SH-SY5Y (cell line): ENCODE data around the gene C2CD4C.

Experiments used
- GATA2 ChIP-seq: IDR thresholded peaks from 2 replicates; pipeline ENCODE4 v1.6.1; 2011; ENCODE audit warnings: mild to moderate bottlenecking, low read depth, low read length
- GATA3 ChIP-seq: IDR thresholded peaks from 2 replicates; pipeline ENCODE4 v1.6.1; 2011; ENCODE audit warnings: low read depth, mild to moderate bottlenecking, low read length, moderate library complexity

Gene C2CD4C

GRCh38 chr19:410243-410781, 1.4 kb upstream of the C2CD4C start:
- TF ChIP-seq GATA2 (no peak), GATA3 (no peak)

- no peak for TF ChIP-seq GATA2
- no peak for TF ChIP-seq GATA3
These were observed 732 bp upstream of the C2CD4C start for GRCh38 chr19:409516-410242.

DNA sequence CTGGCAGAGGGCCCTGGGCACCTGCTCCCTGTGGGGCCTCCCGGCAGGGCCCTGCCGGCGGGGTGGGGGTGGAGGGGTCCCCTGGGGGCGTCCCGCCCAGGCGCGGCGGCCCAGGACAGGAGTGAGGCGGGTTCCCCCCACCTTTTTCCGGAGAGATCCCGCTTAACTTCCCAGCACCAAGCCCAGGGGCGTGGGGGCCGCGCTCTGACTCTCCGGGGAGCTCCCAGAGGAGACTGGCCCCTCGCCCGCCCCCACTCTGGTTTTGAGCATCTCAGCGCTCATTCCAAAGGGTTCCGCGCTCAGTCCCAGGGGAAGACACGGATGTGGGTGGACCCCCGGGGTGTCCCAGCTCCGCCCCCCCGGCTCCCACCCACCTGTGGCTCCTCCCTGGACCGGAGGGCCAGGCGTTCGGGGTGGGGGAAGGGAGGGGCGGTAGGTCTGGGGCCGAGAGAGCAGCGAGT, 476 bp downstream of the C2CD4C start:
- TF ChIP-seq GATA2 (no peak), GATA3 (no peak)

DNA sequence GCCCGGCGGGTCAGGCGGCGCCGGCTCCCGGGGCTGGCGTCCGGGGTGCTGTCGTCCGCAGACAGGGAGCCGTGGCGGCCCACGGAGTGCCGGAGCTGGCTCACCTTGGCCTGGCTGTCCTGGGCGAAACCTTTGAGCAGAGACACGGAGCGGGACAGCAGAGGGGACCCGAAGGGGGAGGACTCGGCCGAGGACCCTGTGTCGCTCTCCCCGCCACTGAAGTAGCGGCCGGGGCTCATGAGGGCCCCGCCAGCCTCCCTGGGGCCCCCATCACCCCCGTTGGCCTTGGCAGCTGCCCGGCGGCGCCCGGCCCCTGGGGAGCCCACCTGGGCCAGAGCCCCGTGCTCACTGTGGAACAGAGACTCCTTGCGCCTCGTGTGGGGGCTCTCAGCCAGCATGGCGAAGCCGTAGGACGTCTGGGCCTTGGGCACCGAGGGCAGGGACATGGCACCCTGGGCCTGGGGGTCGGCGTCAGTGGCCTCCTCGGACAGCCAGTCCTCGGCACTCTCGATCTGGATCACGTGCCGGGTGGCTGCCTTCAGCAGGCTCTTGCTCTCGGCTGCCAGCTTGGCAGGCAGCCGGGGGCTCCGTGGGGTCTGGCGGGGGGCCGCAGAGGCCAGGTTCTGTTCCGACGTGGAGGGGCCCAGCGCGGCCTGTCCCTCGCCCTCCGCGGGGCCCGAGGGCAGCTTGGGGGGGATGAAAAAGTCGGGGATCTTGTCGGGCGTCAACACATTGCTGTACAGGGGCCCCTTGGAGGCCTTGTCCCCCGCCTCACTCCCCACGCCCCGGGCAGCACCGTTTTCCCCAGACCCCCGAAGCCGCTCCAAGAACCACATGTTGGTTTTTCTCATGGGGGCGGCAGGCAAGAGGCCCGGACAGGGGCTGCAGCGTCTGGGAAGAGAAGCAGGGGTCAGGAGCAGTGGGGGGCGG, 1.2 kb downstream of the C2CD4C start:
- TF ChIP-seq GATA3 (no peak), GATA2 (no peak)

- TF ChIP-seq GATA2 (no peak), GATA3 (no peak)
These were observed 1.9 kb downstream of the C2CD4C start for GRCh38 chr19:406971-407510.

DNA sequence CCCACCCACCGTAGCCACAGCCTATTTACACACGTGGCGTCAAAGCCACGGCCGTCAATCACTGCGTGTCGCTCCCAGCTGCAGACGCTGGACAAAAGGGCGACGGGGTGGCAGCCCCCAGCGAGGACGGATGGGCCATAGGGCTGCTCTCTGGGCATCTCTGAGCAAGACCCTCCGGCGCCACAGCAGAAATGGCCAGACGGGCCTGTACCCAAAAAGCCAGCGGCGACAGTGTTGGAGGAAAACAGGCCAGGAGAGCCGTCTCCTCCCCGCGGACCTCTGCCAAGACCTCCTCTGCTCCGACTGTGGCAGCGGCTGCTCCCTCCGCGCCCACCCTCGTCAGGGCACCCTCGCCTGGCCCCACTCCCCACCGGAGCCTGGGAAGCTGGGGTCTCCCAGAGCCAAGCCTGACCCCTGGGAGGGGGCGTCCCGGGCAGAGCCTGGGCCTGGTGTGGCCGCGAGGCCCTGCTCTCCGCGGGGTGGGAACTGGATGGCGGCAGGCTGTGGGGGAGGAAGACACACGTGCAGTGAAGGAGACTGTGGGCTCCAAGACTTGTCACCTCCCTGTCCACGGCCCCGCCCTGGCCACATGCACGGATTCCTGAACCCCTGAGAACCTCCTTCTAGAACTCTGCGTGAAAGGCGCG, 2.7 kb downstream of the C2CD4C start:
- TF ChIP-seq GATA3, result no peak
- no peak for TF ChIP-seq GATA2

DNA sequence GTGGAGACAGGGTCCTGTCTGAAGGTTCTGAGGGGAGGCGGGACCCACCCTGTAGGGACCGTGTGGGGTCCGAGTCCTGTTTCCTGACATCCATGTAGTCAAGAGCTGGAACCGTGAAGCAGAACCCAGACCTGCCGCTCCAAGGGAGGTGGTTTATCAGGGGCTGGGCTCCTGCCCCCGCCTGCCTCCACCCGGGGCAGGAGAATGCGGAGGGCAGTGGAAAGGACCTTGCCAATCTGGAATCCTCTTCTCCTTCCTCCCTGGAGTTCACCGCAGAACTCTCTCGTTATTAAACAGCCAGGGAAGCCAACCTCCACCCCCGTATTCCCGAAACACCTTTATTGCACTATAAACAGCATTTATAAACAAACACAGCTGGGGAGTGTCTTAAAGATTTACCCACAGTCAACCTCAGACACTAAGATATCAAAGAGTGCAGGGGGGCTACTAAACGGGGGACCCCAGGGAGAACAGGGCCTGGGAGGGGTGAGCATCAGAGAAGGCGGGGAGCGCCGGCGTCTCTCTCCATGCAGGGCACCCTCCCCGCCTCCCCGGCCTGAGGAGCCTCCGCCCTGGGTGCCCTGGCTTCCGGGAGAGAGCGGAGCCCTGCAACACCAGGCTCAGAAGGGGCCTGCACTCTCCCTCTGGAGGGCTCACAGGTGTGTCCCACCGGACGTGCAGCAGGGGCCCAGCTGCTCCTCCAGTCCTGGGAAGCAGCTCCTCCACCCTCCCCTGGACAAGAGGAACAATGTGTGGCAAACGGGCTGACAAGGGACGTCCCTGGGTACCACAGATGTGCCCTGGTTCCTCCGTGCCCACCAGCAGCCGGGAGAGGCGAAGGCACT, 3.6 kb downstream of the C2CD4C start:
- TF ChIP-seq GATA3 (no peak), GATA2 (no peak)

- no peak for TF ChIP-seq GATA3
- TF ChIP-seq GATA2, result no peak
These were observed 5.5 kb downstream of the C2CD4C start for GRCh38 chr19:403221-404027.

DNA sequence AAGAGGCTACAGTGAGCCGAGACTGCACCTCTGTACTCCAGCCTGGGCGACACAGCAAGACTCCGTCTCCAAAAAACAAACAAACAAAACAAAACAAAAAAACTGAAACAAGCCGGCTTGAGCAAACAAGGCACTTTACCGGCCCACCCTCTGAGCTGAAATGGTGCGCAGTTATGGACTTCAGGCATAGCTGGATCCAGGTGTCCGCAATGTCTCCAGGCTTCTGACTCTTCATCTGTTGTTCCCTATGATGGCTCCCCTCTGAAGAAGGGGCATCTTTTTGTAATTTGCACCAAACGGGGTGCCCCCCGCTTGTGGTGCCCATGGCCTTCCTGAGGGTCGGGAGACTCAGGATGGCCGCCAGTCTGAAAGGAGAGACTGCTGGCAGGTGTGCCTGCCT, 6.2 kb downstream of the C2CD4C start:
- TF ChIP-seq GATA2 (no peak), GATA3 (no peak)

GRCh38 chr19:401866-402511, 7.0 kb downstream of the C2CD4C start:
- no peak for TF ChIP-seq GATA2
- TF ChIP-seq GATA3, result no peak

- TF ChIP-seq GATA3, result no peak
- no peak for TF ChIP-seq GATA2
These were observed 7.7 kb downstream of the C2CD4C start for GRCh38 chr19:400976-401865.
